ENCODE results near the gene ITGB4.

- no peak for TF ChIP-seq EZH2 (IDR thresholded peaks at IDR 0.05; ENCODE audit: borderline replicate concordance, low read length)
- no peak for TF ChIP-seq CTCF (conservative IDR thresholded peaks at IDR 0.05 in 1 of 2, IDR thresholded peaks at IDR 0.05 in 1 of 2; ENCODE audit: extremely low read depth in 1 of 2, insufficient read depth in 1 of 2, low read depth in 1 of 2, low read length in 2 of 2)
Measured at GRCh38 chr17:75688209-75688825, 32.9 kb upstream of the ITGB4 start.

Measured in mammary epithelial cell (primary cell).